Measurements from ENCODE around the gene FRY.

DNA sequence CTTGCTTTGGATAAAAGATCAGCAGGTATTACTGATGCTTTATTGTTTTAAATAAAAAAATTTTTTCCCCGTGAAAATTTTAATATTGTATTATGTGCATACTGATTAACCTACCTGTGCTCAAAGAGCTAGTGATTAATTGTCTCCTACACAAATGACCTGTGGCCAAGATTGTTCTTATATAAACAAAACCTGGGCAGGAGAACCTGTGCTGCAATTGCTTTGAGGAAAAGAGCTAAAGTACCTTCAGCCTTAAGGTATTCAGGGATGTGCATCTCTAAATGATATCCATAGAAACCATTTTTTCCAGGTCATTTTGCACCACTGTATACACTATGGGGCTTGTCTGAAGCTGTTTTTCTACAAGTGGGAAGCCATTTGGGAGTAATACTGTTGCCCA, 1.2 kb downstream of the FRY start:
- TF ChIP-seq, protein P1, sequence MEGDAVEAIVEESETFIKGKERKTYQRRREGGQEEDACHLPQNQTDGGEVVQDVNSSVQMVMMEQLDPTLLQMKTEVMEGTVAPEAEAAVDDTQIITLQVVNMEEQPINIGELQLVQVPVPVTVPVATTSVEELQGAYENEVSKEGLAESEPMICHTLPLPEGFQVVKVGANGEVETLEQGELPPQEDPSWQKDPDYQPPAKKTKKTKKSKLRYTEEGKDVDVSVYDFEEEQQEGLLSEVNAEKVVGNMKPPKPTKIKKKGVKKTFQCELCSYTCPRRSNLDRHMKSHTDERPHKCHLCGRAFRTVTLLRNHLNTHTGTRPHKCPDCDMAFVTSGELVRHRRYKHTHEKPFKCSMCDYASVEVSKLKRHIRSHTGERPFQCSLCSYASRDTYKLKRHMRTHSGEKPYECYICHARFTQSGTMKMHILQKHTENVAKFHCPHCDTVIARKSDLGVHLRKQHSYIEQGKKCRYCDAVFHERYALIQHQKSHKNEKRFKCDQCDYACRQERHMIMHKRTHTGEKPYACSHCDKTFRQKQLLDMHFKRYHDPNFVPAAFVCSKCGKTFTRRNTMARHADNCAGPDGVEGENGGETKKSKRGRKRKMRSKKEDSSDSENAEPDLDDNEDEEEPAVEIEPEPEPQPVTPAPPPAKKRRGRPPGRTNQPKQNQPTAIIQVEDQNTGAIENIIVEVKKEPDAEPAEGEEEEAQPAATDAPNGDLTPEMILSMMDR (CRISPR knock-in tag; IDR thresholded peaks at IDR 0.05) = no peak
- TF ChIP-seq ZKSCAN1 (IDR thresholded peaks at IDR 0.05; ENCODE audit: low read length) = no peak
- no peak for TF ChIP-seq POLR2AphosphoS2 (IDR thresholded peaks at IDR 0.05; ENCODE audit: low read depth, low read length)
- TF ChIP-seq POLR2AphosphoS5 (IDR thresholded peaks at IDR 0.05; ENCODE audit: low read depth, low read length) = no peak
- no peak for TF ChIP-seq GABPA (IDR thresholded peaks at IDR 0.05; ENCODE audit: low read depth, low read length)
- TF ChIP-seq GABPA (CRISPR knock-in tag; IDR thresholded peaks at IDR 0.05; ENCODE audit: low read depth) = no peak
- no peak for TF ChIP-seq ZFP1 (CRISPR knock-in tag; IDR thresholded peaks at IDR 0.05)
- TF ChIP-seq MEIS2 (CRISPR knock-in tag; IDR thresholded peaks at IDR 0.05) = no peak
- no peak for TF ChIP-seq ZNF263 (CRISPR knock-in tag; IDR thresholded peaks at IDR 0.05)
- no peak for TF ChIP-seq EP300 (IDR thresholded peaks at IDR 0.05; ENCODE audit: low read depth in 2 of 2, low read length in 2 of 2)
- no peak for TF ChIP-seq EP300 (CRISPR knock-in tag; IDR thresholded peaks at IDR 0.05; ENCODE audit: borderline replicate concordance)
- TF ChIP-seq CHD2 (IDR thresholded peaks at IDR 0.05; ENCODE audit: low read depth, low read length) = no peak
- no peak for TF ChIP-seq ZBTB42 (CRISPR knock-in tag; IDR thresholded peaks at IDR 0.05)

All from HepG2 (cell line).